ENCODE data around the gene GFRA1.

GFRA1 gene

GRCh38 chr10:116121640-116122525, 151.1 kb downstream of the GFRA1 start:
- WGBS, 2 experiments: 92 to 93% methylated on average over 8 of the region's 8 CpGs
- no peaks in the 10 kb centered on the region for H3K4me1 ChIP-seq (ENCODE audit: control insufficient read depth, insufficient read depth, low read length)
- H3K36me3 ChIP-seq (ENCODE audit: control insufficient read depth, insufficient read depth, low read length): no peaks in the 10 kb centered on the region
- H3K4me3 ChIP-seq (ENCODE audit: insufficient read depth, low read depth, low read length): no peak overlapping the region
- H3K27ac ChIP-seq (ENCODE audit: insufficient read depth, low read depth, low read length, poor library complexity, severe bottlenecking): no peak overlapping the region
- H3K9me3 ChIP-seq (ENCODE audit: control insufficient read depth, low read length): no peaks in the 10 kb centered on the region
- no peaks in the 10 kb centered on the region for H3K27me3 ChIP-seq (ENCODE audit: control insufficient read depth, insufficient read depth, low read length, poor library complexity, severe bottlenecking)

- Histone ChIP-seq H3K27me3 (ENCODE audit: control insufficient read depth, insufficient read depth, low read length, poor library complexity, severe bottlenecking) (no peaks in the 10 kb centered on the region), H3K9me3 (ENCODE audit: control insufficient read depth, low read length) (no peaks in the 10 kb centered on the region), H3K4me1 (ENCODE audit: control insufficient read depth, insufficient read depth, low read length) (no peaks in the 10 kb centered on the region), H3K4me3 (ENCODE audit: insufficient read depth, low read depth, low read length) (no peak overlapping the region), H3K27ac (ENCODE audit: insufficient read depth, low read depth, low read length, poor library complexity, severe bottlenecking) (no peak overlapping the region), H3K36me3 (ENCODE audit: control insufficient read depth, insufficient read depth, low read length) (no peaks in the 10 kb centered on the region)
- 62 to 66% methylated on average over 12 of the region's 12 CpGs for WGBS, 2 experiments
Measured at GRCh38 chr10:116120688-116121455, 152.1 kb downstream of the GFRA1 start.

- no peak overlapping the region for H3K4me3 ChIP-seq (ENCODE audit: insufficient read depth, low read depth, low read length)
- no peaks in the 10 kb centered on the region for H3K27me3 ChIP-seq (ENCODE audit: control insufficient read depth, insufficient read depth, low read length, poor library complexity, severe bottlenecking)
- WGBS, 2 experiments: 82 to 86% methylated on average over 2 of the region's 2 CpGs
- H3K9me3 ChIP-seq (ENCODE audit: control insufficient read depth, low read length): no peaks in the 10 kb centered on the region
- H3K36me3 ChIP-seq (ENCODE audit: control insufficient read depth, insufficient read depth, low read length): no peaks in the 10 kb centered on the region
- H3K27ac ChIP-seq (ENCODE audit: insufficient read depth, low read depth, low read length, poor library complexity, severe bottlenecking): no peak overlapping the region
- no peaks in the 10 kb centered on the region for H3K4me1 ChIP-seq (ENCODE audit: control insufficient read depth, insufficient read depth, low read length)
Measured at GRCh38 chr10:116118847-116119246, 154.2 kb downstream of the GFRA1 start.

GRCh38 chr10:116115797-116116196, 157.2 kb downstream of the GFRA1 start:
- H3K4me3 ChIP-seq (ENCODE audit: insufficient read depth, low read depth, low read length): no peak overlapping the region
- no peaks in the 10 kb centered on the region for H3K9me3 ChIP-seq (ENCODE audit: control insufficient read depth, low read length)
- 91 to 92% methylated on average over 5 of the region's 5 CpGs for WGBS, 2 experiments
- H3K36me3 ChIP-seq (ENCODE audit: control insufficient read depth, insufficient read depth, low read length): no peaks in the 10 kb centered on the region
- no peaks in the 10 kb centered on the region for H3K27me3 ChIP-seq (ENCODE audit: control insufficient read depth, insufficient read depth, low read length, poor library complexity, severe bottlenecking)
- H3K27ac ChIP-seq (ENCODE audit: insufficient read depth, low read depth, low read length, poor library complexity, severe bottlenecking): no peak overlapping the region
- H3K4me1 ChIP-seq (ENCODE audit: control insufficient read depth, insufficient read depth, low read length): no peaks in the 10 kb centered on the region

- Histone ChIP-seq H3K9me3 (ENCODE audit: control insufficient read depth, low read length) (no peaks in the 10 kb centered on the region), H3K27ac (ENCODE audit: insufficient read depth, low read depth, low read length, poor library complexity, severe bottlenecking) (no peak overlapping the region), H3K4me1 (ENCODE audit: control insufficient read depth, insufficient read depth, low read length) (no peaks in the 10 kb centered on the region), H3K4me3 (ENCODE audit: insufficient read depth, low read depth, low read length) (no peak overlapping the region), H3K27me3 (ENCODE audit: control insufficient read depth, insufficient read depth, low read length, poor library complexity, severe bottlenecking) (no peaks in the 10 kb centered on the region), H3K36me3 (ENCODE audit: control insufficient read depth, insufficient read depth, low read length) (no peaks in the 10 kb centered on the region)
- WGBS, 2 experiments: 56 to 61% methylated on average over 5 of the region's 5 CpGs
Measured at GRCh38 chr10:116115036-116115641, 157.9 kb downstream of the GFRA1 start.

GRCh38 chr10:116113721-116114501, 159.1 kb downstream of the GFRA1 start:
- H3K4me3 ChIP-seq (ENCODE audit: insufficient read depth, low read depth, low read length): no peak overlapping the region
- 91 to 95% methylated on average over 15 to 16 of the region's 16 CpGs for WGBS, 2 experiments
- H3K9me3 ChIP-seq (ENCODE audit: control insufficient read depth, low read length): no peaks in the 10 kb centered on the region
- H3K4me1 ChIP-seq (ENCODE audit: control insufficient read depth, insufficient read depth, low read length): no peaks in the 10 kb centered on the region
- H3K27me3 ChIP-seq (ENCODE audit: control insufficient read depth, insufficient read depth, low read length, poor library complexity, severe bottlenecking): no peaks in the 10 kb centered on the region
- H3K36me3 ChIP-seq (ENCODE audit: control insufficient read depth, insufficient read depth, low read length): no peaks in the 10 kb centered on the region
- H3K27ac ChIP-seq (ENCODE audit: insufficient read depth, low read depth, low read length, poor library complexity, severe bottlenecking): no peak overlapping the region

GRCh38 chr10:116112232-116113231, 160.5 kb downstream of the GFRA1 start:
- Histone ChIP-seq H3K4me1 (ENCODE audit: control insufficient read depth, insufficient read depth, low read length) (no peaks in the 10 kb centered on the region), H3K27me3 (ENCODE audit: control insufficient read depth, insufficient read depth, low read length, poor library complexity, severe bottlenecking) (no peaks in the 10 kb centered on the region), H3K36me3 (ENCODE audit: control insufficient read depth, insufficient read depth, low read length) (no peaks in the 10 kb centered on the region), H3K4me3 (ENCODE audit: insufficient read depth, low read depth, low read length) (no peak overlapping the region), H3K9me3 (ENCODE audit: control insufficient read depth, low read length) (no peaks in the 10 kb centered on the region), H3K27ac (ENCODE audit: insufficient read depth, low read depth, low read length, poor library complexity, severe bottlenecking) (no peak overlapping the region)
- 92 to 94% methylated on average over 17 of the region's 17 CpGs for WGBS, 2 experiments

- Histone ChIP-seq H3K36me3 (ENCODE audit: control insufficient read depth, insufficient read depth, low read length) (no peaks in the 10 kb centered on the region), H3K4me3 (ENCODE audit: insufficient read depth, low read depth, low read length) (no peak overlapping the region), H3K4me1 (ENCODE audit: control insufficient read depth, insufficient read depth, low read length) (no peaks in the 10 kb centered on the region), H3K27me3 (ENCODE audit: control insufficient read depth, insufficient read depth, low read length, poor library complexity, severe bottlenecking) (no peaks in the 10 kb centered on the region), H3K9me3 (ENCODE audit: control insufficient read depth, low read length) (no peaks in the 10 kb centered on the region), H3K27ac (ENCODE audit: insufficient read depth, low read depth, low read length, poor library complexity, severe bottlenecking) (no peak overlapping the region)
- WGBS, 2 experiments: 85 to 87% methylated on average over 11 of the region's 11 CpGs
Measured at GRCh38 chr10:116111483-116112095, 161.4 kb downstream of the GFRA1 start.

- no peaks in the 10 kb centered on the region for H3K4me1 ChIP-seq (ENCODE audit: control insufficient read depth, insufficient read depth, low read length)
- no peak overlapping the region for H3K4me3 ChIP-seq (ENCODE audit: insufficient read depth, low read depth, low read length)
- WGBS, 2 experiments: 95 to 96% methylated on average over 4 of the region's 4 CpGs
- H3K9me3 ChIP-seq (ENCODE audit: control insufficient read depth, low read length): no peaks in the 10 kb centered on the region
- no peak overlapping the region for H3K27ac ChIP-seq (ENCODE audit: insufficient read depth, low read depth, low read length, poor library complexity, severe bottlenecking)
- no peaks in the 10 kb centered on the region for H3K36me3 ChIP-seq (ENCODE audit: control insufficient read depth, insufficient read depth, low read length)
- H3K27me3 ChIP-seq (ENCODE audit: control insufficient read depth, insufficient read depth, low read length, poor library complexity, severe bottlenecking): no peaks in the 10 kb centered on the region
Measured at GRCh38 chr10:116110736-116111135, 162.3 kb downstream of the GFRA1 start.
